ENCODE data around the gene CLEC3B.

DNA sequence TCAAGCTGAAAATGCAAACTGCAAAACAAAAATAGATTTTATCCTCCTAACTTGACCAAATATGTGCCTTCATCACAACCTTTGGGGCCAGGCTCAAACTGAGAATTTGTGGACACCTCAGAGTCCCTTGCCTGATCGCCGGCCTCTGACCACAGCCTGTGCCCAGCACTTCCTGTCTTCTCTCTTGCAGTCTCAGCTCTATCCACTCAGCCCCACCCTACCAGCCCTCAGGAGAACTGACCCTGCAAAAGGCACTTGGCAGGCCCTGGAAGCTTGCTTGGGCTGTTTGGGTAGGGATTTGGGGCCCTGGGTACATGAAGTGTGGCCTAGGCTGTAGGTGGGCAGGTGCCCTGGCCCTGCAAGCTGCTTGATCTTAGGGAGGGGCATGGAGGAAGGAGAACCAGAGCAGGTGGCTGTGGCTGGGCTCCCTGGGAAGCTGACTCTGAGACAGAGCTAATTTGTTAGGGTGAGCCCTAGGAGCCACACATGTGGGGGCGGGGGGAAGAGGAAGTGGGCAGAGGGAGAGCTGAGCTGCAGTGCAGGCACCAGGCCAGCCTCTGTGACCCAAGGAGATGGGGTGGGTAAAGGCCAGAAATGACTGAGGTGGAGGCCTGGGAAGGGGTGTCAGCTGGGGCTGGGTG is 8.6 kb downstream of the CLEC3B start:
- TF ChIP-seq, protein P1, sequence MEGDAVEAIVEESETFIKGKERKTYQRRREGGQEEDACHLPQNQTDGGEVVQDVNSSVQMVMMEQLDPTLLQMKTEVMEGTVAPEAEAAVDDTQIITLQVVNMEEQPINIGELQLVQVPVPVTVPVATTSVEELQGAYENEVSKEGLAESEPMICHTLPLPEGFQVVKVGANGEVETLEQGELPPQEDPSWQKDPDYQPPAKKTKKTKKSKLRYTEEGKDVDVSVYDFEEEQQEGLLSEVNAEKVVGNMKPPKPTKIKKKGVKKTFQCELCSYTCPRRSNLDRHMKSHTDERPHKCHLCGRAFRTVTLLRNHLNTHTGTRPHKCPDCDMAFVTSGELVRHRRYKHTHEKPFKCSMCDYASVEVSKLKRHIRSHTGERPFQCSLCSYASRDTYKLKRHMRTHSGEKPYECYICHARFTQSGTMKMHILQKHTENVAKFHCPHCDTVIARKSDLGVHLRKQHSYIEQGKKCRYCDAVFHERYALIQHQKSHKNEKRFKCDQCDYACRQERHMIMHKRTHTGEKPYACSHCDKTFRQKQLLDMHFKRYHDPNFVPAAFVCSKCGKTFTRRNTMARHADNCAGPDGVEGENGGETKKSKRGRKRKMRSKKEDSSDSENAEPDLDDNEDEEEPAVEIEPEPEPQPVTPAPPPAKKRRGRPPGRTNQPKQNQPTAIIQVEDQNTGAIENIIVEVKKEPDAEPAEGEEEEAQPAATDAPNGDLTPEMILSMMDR (IDR thresholded peaks at IDR 0.05): no peak
- TF ChIP-seq POLR2A (IDR thresholded peaks at IDR 0.05): no peak
